GM19467 (cell line): ENCODE measurements around the gene MAT2B.
"Not testable (repeated sequence)": the region's sequence is repeated elsewhere in the genome, so short reads cannot be mapped to it uniquely, and the experiment has no call there.

ENCODE experiments used
- ATAC-seq: cut with Tn5 transposase; IDR thresholded peaks from one replicate; pipeline ENCODE4 v1.9.1; 2021; ENCODE audit warnings: mild to moderate bottlenecking, moderate library complexity; ENCODE audit not compliant: unreplicated experiment

Gene MAT2B

DNA sequence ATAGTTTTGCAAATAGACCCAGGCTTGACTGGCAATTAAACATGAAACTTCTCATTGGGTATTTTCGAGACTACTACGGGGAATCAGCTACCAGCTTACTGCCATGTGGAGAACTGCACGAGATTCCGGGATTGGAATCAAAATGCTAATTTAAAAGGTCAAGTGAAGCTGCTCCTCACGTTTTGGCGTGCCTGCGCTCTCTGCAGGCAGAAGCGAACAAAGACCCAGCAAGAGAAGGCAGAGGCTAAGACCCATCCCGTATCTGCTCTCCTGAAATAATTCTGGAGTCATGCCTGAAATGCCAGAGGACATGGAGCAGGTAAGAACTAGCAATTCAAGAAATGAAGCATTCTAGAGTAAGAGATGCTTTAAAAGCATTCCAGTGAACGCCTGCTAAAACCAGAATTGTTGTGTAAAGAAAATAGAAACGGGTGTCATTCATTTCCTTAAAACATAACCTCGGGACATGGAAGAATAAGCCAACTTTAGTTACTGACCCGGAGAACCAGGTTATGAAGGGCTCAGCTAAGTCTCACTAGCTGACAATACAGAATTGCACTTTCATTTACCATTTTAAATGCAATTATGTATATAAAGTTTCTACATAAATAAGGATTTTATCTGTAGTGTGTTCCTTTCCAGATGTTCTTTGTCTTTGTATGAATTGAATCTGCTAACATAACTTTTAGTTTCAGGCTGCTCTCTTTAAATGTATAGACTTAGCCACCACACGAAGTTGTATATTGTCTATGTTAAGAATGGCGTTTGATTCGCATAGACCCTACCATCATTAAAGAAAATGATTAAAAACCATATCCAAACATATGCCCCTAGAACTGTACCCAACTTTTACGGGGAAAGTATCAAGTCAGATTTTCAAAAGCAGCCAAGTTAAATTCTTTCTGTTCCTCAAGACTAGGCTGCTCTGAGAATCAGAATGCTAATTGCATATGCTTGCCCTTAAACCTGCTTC, 2.0 kb upstream of the MAT2B start:
- ATAC-seq: no peak

DNA sequence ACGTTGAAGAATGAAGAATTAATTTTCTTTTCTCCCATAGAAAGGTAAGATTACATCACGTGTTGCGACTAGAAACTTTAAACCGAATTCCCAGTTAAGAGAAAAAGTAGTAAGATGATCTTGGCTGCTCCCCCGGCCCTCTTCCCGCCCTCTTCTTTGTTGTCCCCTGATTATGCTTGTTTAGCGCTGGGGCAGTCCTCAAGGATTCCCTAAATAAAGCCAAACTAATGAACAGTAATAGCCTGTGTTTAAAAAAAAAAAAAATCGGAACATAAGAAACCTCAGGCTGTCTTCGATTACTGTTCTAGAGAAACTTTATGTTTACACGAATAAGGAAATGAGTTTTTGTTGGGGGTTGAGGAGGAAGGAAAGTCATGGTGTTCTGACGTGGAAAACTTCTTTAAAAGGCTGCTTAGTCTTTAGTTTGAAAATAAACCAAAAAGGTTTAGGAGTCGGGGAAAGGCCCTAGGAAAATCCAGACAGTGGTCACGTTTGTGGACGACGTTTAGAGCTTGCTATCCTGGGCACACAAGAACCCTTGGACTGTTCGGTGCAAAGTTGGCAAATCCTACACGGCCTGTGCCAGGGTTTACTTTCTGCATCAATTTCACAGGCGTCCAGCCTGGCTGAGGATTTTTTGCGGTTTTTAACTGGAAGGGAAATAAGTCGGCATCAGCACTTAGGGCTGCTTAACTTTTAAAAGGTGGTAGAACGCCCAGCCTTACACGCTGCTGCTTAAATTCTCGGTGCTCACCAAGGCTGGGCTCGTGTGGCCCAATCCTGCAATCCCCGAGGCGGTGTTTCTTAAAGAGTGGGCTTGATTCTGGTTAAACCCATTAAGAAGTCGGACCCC, 1.1 kb upstream of the MAT2B start:
- ATAC-seq: no peak

DNA sequence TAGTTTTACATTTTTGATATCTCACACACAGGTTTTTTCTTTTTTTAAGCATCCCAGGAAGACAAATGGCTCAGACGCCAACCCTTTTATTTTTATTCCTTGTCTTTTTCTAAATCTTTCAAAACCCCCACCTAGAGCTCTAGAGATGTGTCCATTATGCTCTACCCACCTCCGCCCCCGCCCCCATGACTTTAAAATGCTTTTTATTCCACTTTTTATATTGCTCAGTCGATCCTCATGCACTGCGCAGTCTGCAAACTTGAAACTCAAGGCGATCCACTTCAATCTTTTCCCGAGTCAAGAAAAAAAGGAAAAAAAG, 411 bp upstream of the MAT2B start:
- ATAC-seq: no peak

DNA sequence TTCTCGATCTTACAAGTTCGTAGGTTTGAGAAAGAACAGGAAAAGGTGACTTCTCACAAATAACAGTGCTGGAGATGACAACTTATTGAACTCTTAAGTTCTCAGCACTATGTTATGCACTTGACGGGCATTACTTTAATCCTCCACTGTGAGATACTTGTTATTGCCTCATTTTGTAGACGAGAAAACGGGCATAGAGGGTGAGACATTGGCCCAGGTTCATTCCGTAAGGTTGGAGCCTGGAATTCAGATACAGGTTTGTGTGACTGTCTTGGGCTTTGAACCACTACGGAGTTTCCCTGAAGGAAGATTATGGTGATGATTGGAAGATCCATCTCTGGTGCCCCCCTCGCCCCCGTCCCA, 657 bp downstream of the MAT2B start:
- peak; percentile 7 for ATAC-seq

DNA sequence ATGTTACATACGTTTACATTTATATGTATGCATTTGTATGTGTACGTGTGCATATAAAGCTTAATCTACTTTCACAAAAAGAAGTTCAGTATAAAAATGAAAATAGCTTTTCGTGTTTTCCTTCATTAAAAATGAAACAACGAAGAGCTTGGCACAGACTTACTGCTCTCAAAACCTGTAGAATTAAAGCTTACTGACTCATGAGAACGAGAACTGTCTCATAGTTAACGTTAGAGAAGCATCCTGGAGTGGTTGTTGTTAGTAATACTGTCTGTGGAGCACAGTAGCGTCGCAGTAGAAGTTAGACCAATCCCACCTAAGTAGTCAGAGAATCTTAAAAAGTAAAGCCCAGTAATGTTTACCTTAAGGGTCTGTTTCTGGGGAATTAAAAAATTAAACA, 1.3 kb downstream of the MAT2B start:
- ATAC-seq: no peak

DNA sequence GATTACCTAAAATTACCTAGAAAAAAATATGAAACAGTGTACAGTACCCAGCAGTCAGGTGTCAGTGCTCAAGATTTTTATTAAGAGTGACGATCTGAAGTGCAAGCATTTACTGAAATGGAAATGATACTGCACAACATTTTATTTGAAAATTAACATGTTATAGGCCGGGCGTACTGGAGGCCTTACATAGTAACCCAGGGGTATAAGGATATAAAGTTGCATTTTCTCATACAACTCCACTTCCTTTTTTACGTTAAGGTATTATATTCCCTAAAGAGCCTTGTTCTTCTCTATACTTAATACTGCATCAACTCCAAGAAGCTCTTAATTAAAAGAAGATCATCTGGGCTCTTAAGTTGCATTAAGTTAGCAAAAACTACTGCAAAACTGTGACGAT, 3.3 kb downstream of the MAT2B start:
- no peak for ATAC-seq

DNA sequence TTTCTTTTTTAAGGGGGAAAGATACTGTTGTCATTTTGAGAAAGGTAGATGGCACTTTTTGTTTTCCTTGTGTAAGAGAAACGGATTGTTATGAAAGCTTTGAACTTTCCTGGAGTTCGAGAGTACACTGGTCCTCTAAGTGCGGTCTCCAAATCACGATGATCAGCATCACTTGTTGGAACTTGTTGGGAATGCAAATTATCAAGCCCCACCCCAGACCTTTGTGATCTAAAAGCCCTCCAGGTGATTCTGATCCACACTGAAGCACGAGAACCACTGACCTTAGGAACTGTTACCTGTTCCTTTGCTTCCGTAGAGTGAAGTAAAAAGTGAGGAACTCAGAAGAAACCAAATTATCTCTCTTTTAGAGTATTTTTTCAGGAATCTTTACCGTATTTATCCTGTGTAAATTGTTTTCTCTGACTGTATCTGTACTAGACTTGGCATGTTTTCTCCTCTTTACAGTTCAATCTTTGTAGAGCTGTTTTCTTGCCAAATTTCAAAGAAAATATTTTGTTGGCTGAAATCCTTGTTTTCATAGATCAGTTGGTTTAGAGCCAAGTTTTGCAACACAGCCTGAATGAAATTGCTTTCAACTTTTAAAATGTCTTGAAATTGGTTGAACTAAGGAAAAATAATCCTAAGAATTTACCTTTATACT, 4.0 kb downstream of the MAT2B start:
- ATAC-seq: no peak

DNA sequence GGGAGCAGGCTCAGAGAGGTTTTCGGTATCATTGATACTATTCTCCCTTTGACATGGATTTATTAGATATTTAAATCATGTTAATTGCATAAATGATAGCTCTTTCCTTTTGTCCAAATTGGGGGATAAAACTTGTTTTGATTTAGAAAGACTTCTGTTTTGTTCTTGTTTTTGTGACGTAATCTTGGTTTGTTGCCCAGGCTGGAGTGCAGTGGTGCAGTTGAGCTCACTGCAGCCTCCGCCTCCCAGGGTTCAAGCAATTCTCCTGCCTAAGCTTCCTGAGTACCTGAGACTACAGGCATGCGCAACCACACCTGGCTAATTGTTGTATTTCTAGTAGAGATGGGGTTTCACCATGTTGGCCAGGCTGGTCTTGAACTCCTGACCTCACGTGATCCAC, 7.1 kb downstream of the MAT2B start:
- no peak for ATAC-seq

DNA sequence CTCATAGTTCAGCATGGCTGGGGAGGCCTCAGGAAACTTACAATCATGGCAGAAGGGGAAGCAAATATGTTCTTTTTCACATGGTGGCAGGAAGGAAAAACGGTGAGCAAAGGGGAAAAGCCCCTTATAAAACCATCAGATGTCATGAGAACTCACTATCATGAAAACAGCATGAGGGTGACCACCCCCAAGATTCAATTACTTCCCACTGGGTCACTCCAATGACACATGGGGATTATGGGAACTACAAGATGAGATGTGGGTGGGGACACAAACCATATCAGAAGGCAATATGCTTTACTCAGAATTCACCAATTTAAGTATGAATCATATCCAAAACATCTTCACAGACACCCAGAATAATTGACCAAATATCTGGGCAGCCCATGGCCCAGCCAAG, 19.7 kb downstream of the MAT2B start:
- ATAC-seq: no peak

DNA sequence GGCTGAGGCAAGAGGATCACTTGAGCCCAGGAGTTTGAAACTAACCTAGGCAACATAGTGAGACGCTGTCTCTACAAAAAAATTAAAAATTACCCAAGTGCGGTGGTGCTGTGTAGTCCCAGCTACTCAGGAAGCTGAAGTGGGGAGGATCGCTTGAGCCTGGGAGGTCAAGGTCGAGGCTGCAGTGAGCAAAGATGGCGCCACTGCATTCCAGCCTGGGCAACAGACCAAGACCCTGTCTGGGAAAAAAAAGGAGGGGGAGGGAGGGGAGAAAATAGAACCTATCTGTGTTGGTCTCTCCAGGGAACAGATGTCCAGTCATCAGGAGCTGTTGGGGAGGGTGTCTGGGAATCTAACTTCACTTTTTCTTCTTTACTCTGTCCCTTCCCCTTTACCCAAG, 24.3 kb downstream of the MAT2B start:
- ATAC-seq: no peak

DNA sequence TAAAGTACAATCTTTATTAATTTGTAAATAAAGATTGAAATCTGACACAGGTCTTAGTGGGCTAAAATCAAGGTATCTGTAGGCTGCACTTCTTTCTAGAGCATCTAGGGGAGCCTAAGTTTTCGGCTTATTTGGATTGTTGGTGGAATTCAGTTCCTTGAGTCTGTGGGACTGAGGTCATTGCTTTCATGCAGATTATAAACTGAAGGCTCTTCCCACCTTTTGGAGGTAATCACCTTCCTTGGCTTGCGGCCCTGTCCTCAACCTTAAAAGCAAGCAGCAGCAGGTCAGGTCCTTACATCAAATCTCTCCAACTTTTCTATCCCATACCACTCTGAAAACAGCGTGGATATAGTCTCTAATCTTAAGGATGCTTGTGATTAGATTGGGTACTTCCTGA, 25.9 kb downstream of the MAT2B start:
- no peak for ATAC-seq

DNA sequence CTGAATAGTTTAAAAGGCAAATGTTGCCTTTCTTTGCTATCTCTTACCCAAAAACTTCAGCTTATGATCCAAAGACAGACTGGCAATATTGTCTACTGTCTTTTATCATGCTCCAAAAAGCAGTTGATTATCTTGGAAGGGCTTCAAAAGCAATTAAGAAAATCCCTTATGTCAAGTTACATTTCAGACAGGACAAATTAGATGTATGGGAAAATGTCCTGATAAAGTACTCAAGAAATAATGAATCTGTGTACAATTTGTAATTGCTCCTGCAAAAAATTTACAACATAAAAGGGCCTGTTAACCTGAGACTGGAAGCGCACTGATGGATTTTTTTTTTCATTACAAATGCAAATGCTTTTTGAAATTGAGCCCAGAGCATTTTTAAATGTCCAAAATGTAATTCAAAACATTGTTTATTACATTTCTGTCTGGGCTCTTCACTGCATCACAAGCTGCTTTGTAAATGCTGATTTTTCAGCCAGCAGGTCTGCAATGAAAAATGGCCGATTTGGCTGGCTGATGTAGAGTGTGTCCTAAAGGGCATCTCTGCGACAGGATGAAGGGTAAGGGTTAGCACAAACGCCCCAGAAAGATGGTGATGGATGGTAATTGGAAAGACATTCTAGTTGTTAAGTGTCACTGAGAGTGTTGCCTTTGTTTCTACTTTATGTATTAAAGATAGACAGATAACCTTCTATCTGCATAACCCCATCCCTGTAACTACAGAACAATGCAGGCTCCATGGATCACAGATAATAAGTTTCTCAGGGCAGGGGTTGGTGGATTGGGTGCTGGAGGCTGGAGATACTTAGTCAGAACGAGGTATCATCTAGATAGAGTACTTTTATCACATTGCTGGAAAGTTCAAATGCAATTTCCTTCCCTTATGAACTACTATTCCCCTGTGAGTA, 27.0 kb downstream of the MAT2B start:
- no peak for ATAC-seq

DNA sequence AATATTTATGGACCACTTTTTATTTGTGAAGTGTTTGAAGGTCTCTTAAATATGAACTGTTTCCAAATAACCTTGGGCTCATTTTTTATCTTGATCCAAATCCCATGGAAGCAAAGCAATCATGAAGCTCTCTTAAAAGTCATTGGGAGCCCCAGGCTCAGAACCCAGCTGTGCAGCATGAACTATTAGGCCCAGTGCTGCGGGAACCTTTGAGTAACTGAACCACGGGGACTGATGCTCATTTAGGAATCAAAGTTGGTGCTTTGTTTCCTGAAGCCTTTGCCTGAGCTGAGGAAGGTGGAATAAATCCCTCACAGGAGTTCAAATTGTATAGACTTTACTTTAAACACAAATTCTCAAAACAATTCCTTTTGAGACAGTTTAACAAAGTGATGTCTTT, 27.8 kb downstream of the MAT2B start:
- no peak for ATAC-seq

DNA sequence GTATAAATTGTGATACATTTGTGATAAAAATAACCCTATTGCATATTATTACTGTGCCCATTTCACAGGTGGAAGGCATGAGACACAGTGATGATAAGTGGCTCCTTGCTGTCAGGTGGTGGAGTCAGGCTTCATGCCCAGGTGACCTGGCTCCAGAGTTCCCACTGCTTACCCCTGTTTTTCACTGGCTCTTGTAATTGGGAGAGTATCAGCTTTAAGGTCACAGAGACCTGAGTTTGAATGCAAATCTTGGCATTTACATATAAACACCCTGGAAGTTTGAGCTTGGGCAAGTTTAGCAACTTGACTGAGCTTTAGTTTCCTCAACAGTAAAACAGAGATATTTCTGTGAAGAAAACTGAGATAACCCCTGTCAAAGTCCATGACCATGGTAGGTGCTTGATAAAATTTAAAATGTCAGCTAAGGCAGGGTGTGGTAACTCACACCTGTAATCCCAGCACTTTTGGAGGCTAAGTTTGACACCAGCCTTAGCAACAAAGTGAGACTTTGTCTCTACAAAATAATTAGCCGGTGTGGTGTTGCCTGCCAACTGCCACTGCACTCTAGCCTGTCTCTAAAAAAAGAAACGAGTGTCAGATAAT, 29.2 kb downstream of the MAT2B start:
- no peak for ATAC-seq

DNA sequence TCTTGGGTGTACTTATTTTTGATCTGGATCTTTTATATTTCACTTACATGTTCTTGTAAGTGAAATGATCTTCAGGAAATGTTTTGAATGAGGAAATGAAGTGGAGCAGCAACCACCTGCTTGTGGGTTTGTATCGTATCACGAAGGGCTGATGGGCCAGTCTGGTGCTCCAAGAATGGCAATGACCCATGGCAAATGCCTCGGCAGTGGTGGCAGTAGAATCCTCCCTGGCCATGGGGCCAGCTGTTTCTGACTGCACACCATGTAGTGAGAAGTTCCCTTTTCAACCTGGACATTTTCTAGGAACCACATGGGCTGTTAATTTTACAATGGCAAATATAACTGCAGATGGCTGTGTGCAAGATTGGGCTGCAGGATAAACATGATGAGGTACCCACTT, 29.9 kb downstream of the MAT2B start:
- no peak for ATAC-seq

DNA sequence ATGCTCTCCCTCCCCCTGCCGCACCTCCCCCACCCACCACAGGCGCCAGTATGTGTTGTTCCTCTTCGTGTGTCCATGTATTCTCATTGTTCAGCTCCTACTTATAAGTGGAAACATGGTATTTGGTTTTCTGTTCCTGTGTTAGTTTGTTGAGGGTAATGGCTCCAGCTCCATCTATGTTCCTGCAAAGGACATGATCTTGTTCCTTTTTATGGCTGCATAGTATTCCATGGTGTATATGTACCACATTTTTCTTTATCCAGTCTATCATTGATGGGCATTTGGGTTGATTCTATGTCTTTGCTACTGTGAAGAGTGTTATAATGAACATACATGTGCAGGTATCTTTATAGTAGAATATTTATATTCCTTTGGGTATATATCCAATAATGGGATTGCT, 31.0 kb downstream of the MAT2B start:
- not testable (repeated sequence) for ATAC-seq

DNA sequence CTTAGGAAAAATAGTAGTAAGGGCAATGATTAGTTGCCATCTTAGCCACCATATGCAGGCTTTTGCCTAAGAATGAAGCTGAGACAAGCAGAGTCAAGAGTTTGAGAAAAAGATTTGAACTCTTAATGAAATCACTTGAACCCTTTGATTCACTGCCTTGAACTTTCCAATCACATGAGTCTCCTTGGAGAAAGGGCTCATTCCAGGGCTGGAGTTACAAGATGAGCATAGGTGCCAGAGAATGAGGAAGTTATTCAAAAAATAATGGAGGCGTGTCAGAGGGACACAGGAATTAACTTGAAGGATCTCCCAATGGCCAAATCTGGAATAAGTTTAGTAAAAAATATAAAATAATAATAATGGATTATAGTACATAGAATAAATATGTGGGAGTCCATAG, 35.3 kb downstream of the MAT2B start:
- ATAC-seq: no peak

DNA sequence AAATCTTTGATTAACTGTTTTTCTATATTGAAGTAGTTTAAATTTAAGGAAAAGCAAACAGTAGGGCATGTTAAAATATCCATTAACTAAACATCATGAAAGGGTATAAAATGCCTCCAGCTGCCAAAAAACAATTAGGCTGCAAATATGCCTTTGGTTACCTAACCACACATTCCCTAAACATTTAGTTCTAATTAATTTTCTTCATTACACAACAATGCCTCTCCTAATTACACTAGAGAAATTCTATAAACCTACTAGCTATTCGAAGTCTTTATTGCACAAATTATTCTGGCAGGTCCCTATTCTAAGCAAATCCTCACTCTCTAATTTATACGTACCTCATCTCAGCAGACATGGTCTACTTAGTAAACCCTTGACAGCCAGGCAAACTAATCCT, 37.4 kb downstream of the MAT2B start:
- no peak for ATAC-seq

DNA sequence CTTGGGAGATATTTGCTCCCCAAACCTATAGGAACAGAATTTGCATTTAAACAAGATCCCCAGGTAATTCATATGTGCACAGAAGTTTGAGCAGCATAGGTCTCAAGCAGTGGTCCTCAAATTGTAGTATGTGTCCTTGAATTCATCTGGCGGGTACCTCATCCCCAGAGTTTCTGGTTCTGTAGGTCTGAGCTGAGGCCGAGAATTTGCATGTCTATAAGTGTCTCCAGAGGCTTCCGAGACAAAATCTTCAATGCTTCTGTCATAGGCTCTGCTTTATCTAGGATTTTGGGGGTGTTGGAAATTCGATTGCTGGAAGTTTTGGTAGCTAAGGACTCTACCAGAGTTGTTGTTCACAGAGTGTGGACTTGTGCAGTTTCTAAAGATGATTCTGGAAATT, 38.6 kb downstream of the MAT2B start:
- no peak for ATAC-seq

DNA sequence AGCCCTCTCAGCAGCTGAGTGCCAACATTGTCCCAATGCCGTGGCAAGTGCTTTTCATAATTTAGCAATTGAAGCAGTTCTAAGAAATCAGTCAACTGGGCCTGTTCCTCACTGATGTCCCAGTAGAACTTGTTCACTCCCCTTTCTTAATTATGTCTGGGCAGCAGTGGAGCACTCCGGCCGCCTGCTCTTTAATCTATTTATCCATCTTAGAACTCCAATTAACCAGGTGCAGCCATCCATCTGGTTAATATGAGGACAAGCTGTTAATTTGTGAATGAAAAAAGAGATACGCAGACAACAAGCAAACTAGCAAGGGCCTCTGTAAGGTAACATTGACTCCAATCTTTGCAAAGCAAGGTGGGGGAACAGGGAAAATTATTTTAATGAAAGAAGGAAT, 39.4 kb downstream of the MAT2B start:
- ATAC-seq: no peak
